K562 (cell line): ENCODE measurements around the gene WDR18. TPM values are rescaled to one million over a fixed set of nuclear protein-coding genes. Genes with fewer than 3 reads are reported as not detected.

Experiments
- CBX2 ChIP-seq: fragments of 200-600 bp; sonication (generic); IDR thresholded peaks from one replicate; pipeline ENCODE4 v1.6.1; 2012; ENCODE audit warnings: mild to moderate bottlenecking, low read length, inconsistent platforms; ENCODE audit not compliant: insufficient read depth, poor library complexity, severe bottlenecking
- GATA2 ChIP-seq: sonication (generic); formaldehyde crosslinking; IDR thresholded peaks from 2 replicates; pipeline ENCODE4 v1.4.0; 2020; ENCODE audit warnings: mild to moderate bottlenecking, missing genetic modification reagents
- HDAC8 ChIP-seq: fragments of 450-650 bp; IDR thresholded peaks from 2 replicates; pipeline ENCODE4 v1.6.1; 2016; ENCODE audit warnings: mild to moderate bottlenecking, missing genetic modification characterization, moderate library complexity, missing compliant biosample characterization
- HMG20A ChIP-seq: fragments of 450-650 bp; formaldehyde crosslinking; conservative IDR thresholded peaks from 2 replicates; pipeline ENCODE4 v1.4.0; 2020; ENCODE audit warnings: mild to moderate bottlenecking, mixed read lengths
- HMGN3 ChIP-seq: IDR thresholded peaks from 2 replicates; pipeline ENCODE4 v1.6.1; 2011; ENCODE audit warnings: borderline replicate concordance, low read depth, mild to moderate bottlenecking, mixed read lengths, low read length; ENCODE audit not compliant: insufficient read length; ENCODE audit errors: extremely low read depth
- LEF1 ChIP-seq: fragments of 450-650 bp; IDR thresholded peaks from 2 replicates; pipeline ENCODE4 v1.6.1; 2016; ENCODE audit warnings: mild to moderate bottlenecking
- NFIC ChIP-seq: fragments of 450-650 bp; IDR thresholded peaks from 2 replicates; pipeline ENCODE4 v1.6.1; 2017; ENCODE audit warnings: mild to moderate bottlenecking, inconsistent platforms
- NFIX ChIP-seq: fragments of 250-450 bp; sonication (Bioruptor Pico); IDR thresholded peaks from 2 replicates; pipeline ENCODE4 v1.4.0; 2020; ENCODE audit warnings: low read depth, mild to moderate bottlenecking, moderate library complexity
- PHF8 ChIP-seq: fragments of 200-600 bp; sonication (generic); IDR thresholded peaks from 2 replicates; pipeline ENCODE4 v1.6.1; 2012; ENCODE audit warnings: mixed run types, mild to moderate bottlenecking, inconsistent platforms, low read length, moderate library complexity, borderline replicate concordance
- RAD21 ChIP-seq, 2 experiments: fragments of 250-450 bp in 1 of 2; fragments of 450-650 bp in 1 of 2; sonication (Bioruptor Pico) in 1 of 2; formaldehyde crosslinking in 1 of 2; IDR thresholded peaks in 1 of 2; conservative IDR thresholded peaks in 1 of 2; 2 replicates each; pipeline versions ENCODE4 v1.4.0 to v1.8.0; 2020 to 2022; ENCODE audit warnings: mild to moderate bottlenecking in 2 of 2, moderate library complexity in 1 of 2
- RNF2 ChIP-seq: sonication (generic); IDR thresholded peaks from 2 replicates; pipeline ENCODE4 v1.6.1; 2016
- SMARCA4 ChIP-seq: fragments of 450-650 bp; IDR thresholded peaks from 2 replicates; pipeline ENCODE4 v1.6.1; 2016
- SRSF7 ChIP-seq: fragments of 200-400 bp; formaldehyde crosslinking; optimal IDR thresholded peaks from 2 replicates; pipeline ENCODE3; 2017; ENCODE audit warnings: mild to moderate bottlenecking, low read depth, low read length
- U2AF1 ChIP-seq: fragments of 200-400 bp; formaldehyde crosslinking; optimal IDR thresholded peaks from 2 replicates; pipeline ENCODE3; 2017; ENCODE audit warnings: mild to moderate bottlenecking, low read depth, low read length, moderate library complexity
- ZC3H4 ChIP-seq: sonication (generic); formaldehyde crosslinking; IDR thresholded peaks from 2 replicates; pipeline ENCODE4 v1.9.0; 2021; ENCODE audit warnings: missing genetic modification reagents, borderline replicate concordance
- polyA plus RNA-seq, 8 experiments: library from polyadenylated mRNA; depleted of rRNA in 4 of 8; stranded (reverse) in 5 of 8; unstranded in 3 of 8; fragments of >200 nt; fragmentation: Nextera tagmentation in 2 of 8; fragmentation: Illumina TruSeq in 1 of 8; extraction: Ambion mirVana in 2 of 8; extraction: Trizol in 1 of 8; gene quantifications; 2 replicates each; pipeline versions ENCODE4 v1.2.1 to v1.2.3, GENCODE V29; 2011 to 2014; ENCODE audit warnings: inconsistent platforms in 1 of 8, missing spikeins in 1 of 8
- total RNA-seq, 7 experiments: library from RNA; depleted of rRNA in 6 of 7; stranded (reverse); fragments of >200 nt in 6 of 7; fragmentation: Illumina TruSeq in 2 of 7; extraction: Trizol in 2 of 7; gene quantifications; 2 replicates each; pipeline versions ENCODE4 v1.2.1 to v1.2.3, GENCODE V29; 2011 to 2021; ENCODE audit warnings: low replicate concordance in 1 of 7
- TF ChIP-seq, protein P1 (sequence below): fragments of 450-650 bp; formaldehyde crosslinking; IDR thresholded peaks from 2 replicates; pipeline ENCODE4 v1.4.0; 2020; ENCODE audit warnings: mild to moderate bottlenecking, moderate library complexity
- TF ChIP-seq, protein P2 (sequence below), 3 experiments: fragments of 200-800 bp in 1 of 3; sonication (Bioruptor generic) in 1 of 3; sonication (generic) in 1 of 3; formaldehyde crosslinking in 1 of 3; IDR thresholded peaks; 2 replicates each; pipeline versions ENCODE4 v1.6.1 to v1.8.0; 2016 to 2022; ENCODE audit warnings: mild to moderate bottlenecking in 2 of 3, missing compliant biosample characterization in 2 of 3, missing genetic modification characterization in 2 of 3, missing genetic modification reagents in 1 of 3
- TF ChIP-seq, protein P3 (sequence below): fragments of 450-650 bp; formaldehyde crosslinking; IDR thresholded peaks from 2 replicates; pipeline ENCODE4 v1.4.0; 2020; ENCODE audit warnings: mild to moderate bottlenecking
- TF ChIP-seq, protein P4 (sequence below): sonication (generic); formaldehyde crosslinking; IDR thresholded peaks from 2 replicates; pipeline ENCODE4 v1.8.0; 2023; ENCODE audit warnings: mild to moderate bottlenecking, missing genetic modification reagents

Gene WDR18
- total and polyA plus RNA-seq, 9 of the 15 experiments (the other 6 are each of a cell fraction or from before 2014, with no cell fraction given), result 0.65 to 181 (median 30.1) TPM

DNA sequence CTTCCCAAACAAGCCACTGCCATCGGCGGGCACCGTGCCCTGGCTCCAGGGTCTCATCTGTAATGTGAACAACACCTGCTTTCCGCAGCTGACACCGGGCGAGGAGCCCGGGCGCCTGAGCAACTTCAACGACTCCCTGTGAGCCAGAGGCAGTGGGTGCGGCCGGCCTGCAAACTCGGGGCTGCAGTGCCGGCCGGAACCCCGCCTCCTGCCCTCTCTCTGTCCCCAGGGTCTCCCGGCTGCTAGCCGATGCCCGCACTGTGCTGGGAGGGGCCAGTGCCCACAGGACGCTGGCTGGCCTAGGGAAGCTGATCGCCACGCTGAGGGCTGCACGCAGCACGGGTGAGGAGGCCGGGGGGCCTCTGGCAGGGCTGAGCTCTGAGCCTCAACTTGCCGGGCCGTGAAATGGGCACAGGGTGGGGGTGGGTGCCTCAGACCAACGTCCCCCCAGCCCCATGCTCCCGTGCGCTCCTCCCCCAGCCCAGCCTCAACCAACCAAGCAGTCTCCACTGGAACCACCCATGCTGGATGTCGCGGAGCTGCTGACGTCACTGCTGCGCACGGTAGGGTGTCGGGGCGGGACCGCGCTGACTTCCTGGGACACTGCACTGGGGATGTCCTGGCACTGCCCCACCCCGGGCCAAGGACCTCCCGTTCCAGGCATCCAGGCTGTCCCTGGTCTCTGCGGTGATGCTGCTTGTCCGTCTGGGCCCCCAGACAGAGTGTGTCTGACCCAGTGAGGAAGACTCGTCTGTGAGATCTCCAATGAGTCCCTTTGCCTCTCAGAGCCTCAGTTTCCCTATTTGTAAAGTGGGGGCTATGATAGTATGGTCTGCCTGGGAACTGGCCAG is 57.9 kb downstream of the WDR18 start (continued):
- TF ChIP-seq HDAC8 (tag) (no peak), NFIX (CRISPR knock-in tag) (no peak), GATA2 (CRISPR knock-in tag) (no peak), CBX2 (no peak), SRSF7 (no peak), RAD21 (CRISPR knock-in tag; conservative IDR thresholded peaks at IDR 0.05 in 1 of 2, IDR thresholded peaks at IDR 0.05 in 1 of 2) (no peak), ZC3H4 (CRISPR knock-in tag) (no peak), HMG20A (CRISPR knock-in tag) (no peak), U2AF1 (peak; percentile 47), LEF1 (peak; percentile 34; the same call in 1 of the 2 replicates), NFIC (no peak), PHF8 (peak; percentile 51; the same call in 1 of the 2 replicates), HMGN3 (peak; percentile 82), SMARCA4 (no peak), RNF2 (no peak; the same call in 1 of the 2 replicates)
- TF ChIP-seq, protein P1, sequence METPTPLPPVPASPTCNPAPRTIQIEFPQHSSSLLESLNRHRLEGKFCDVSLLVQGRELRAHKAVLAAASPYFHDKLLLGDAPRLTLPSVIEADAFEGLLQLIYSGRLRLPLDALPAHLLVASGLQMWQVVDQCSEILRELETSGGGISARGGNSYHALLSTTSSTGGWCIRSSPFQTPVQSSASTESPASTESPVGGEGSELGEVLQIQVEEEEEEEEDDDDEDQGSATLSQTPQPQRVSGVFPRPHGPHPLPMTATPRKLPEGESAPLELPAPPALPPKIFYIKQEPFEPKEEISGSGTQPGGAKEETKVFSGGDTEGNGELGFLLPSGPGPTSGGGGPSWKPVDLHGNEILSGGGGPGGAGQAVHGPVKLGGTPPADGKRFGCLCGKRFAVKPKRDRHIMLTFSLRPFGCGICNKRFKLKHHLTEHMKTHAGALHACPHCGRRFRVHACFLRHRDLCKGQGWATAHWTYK (CRISPR knock-in tag), result no peak
- TF ChIP-seq, protein P2, sequence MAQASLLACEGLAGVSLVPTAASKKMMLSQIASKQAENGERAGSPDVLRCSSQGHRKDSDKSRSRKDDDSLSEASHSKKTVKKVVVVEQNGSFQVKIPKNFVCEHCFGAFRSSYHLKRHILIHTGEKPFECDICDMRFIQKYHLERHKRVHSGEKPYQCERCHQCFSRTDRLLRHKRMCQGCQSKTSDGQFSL (CRISPR knock-in tag; IDR thresholded peaks at IDR 0.05), result peak; percentile 96
- TF ChIP-seq, protein P2 (tag; IDR thresholded peaks at IDR 0.05), result peak in 1 of 2 experiments; percentile 79; a peak in 2 of 4 replicates
- TF ChIP-seq, protein P3, sequence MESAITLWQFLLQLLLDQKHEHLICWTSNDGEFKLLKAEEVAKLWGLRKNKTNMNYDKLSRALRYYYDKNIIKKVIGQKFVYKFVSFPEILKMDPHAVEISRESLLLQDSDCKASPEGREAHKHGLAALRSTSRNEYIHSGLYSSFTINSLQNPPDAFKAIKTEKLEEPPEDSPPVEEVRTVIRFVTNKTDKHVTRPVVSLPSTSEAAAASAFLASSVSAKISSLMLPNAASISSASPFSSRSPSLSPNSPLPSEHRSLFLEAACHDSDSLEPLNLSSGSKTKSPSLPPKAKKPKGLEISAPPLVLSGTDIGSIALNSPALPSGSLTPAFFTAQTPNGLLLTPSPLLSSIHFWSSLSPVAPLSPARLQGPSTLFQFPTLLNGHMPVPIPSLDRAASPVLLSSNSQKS (CRISPR knock-in tag), result no peak
- TF ChIP-seq, protein P4, sequence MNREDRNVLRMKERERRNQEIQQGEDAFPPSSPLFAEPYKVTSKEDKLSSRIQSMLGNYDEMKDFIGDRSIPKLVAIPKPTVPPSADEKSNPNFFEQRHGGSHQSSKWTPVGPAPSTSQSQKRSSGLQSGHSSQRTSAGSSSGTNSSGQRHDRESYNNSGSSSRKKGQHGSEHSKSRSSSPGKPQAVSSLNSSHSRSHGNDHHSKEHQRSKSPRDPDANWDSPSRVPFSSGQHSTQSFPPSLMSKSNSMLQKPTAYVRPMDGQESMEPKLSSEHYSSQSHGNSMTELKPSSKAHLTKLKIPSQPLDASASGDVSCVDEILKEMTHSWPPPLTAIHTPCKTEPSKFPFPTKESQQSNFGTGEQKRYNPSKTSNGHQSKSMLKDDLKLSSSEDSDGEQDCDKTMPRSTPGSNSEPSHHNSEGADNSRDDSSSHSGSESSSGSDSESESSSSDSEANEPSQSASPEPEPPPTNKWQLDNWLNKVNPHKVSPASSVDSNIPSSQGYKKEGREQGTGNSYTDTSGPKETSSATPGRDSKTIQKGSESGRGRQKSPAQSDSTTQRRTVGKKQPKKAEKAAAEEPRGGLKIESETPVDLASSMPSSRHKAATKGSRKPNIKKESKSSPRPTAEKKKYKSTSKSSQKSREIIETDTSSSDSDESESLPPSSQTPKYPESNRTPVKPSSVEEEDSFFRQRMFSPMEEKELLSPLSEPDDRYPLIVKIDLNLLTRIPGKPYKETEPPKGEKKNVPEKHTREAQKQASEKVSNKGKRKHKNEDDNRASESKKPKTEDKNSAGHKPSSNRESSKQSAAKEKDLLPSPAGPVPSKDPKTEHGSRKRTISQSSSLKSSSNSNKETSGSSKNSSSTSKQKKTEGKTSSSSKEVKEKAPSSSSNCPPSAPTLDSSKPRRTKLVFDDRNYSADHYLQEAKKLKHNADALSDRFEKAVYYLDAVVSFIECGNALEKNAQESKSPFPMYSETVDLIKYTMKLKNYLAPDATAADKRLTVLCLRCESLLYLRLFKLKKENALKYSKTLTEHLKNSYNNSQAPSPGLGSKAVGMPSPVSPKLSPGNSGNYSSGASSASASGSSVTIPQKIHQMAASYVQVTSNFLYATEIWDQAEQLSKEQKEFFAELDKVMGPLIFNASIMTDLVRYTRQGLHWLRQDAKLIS (CRISPR knock-in tag), result 0 out of 2 replicates have a peak, but pooled peaks have one; percentile 57
